Kidney (tissue), 14 donors: ENCODE measurements around the gene IDH3G. TPM values are rescaled to one million over a fixed set of nuclear protein-coding genes. Genes with fewer than 3 reads are reported as not detected.
A peak's percentile ranks its signal among the peaks of the same experiment; 100 is the strongest.

ENCODE experiments used
- DNase-seq, 5 donors: peaks; one replicate each; pipeline ENCODE4 v3.0.0-alpha.2; 2013 to 2020
- FAIRE-seq: peaks from 2 replicates; lab custom pipeline; 2012; peaks lifted over from hg19 to GRCh38; lab: Jason Lieb, UNC
- H3K27ac ChIP-seq, 2 donors: one replicate each; pipeline ENCODE4 v1.7.0; 2013; ENCODE audit warnings: low read depth in 2 of 2, low read length in 2 of 2, inconsistent platforms in 1 of 2
- H3K27me3 ChIP-seq: one replicate; pipeline ENCODE4 v1.7.1; 2013; ENCODE audit warnings: low read length, inconsistent platforms; ENCODE audit not compliant: control insufficient read depth, insufficient read depth
- H3K36me3 ChIP-seq, 3 donors: one replicate each; pipeline versions ENCODE4 v1.7.0 to v1.7.1; 2013; ENCODE audit warnings: low read length in 3 of 3, control low read depth in 1 of 3, inconsistent platforms in 1 of 3; ENCODE audit not compliant: insufficient read depth in 3 of 3, control insufficient read depth in 2 of 3
- H3K4me1 ChIP-seq, 3 donors: one replicate each; pipeline versions ENCODE4 v1.7.0 to v1.7.1; 2013; ENCODE audit warnings: low read length in 3 of 3, inconsistent platforms in 1 of 3, low read depth in 1 of 3; ENCODE audit not compliant: control insufficient read depth in 2 of 3, insufficient read depth in 2 of 3
- H3K4me3 ChIP-seq, 3 donors: one replicate each; pipeline versions ENCODE4 v1.7.0 to v1.8.1; 2013; ENCODE audit warnings: low read length in 3 of 3, control low read depth in 1 of 3, inconsistent platforms in 1 of 3
- H3K9ac ChIP-seq, 3 donors: one replicate each; pipeline versions ENCODE4 v1.7.0 to v1.7.1; 2013; ENCODE audit warnings: low read length in 3 of 3, control low read depth in 1 of 3, inconsistent platforms in 1 of 3
- H3K9me3 ChIP-seq, 3 donors: one replicate each; pipeline versions ENCODE4 v1.7.0 to v1.7.1; 2013; ENCODE audit warnings: low read length in 3 of 3, control low read depth in 1 of 3, inconsistent platforms in 1 of 3; ENCODE audit not compliant: control insufficient read depth in 2 of 3, insufficient read depth in 1 of 3
- intact Hi-C: fragments of 100-400 bp; cut with DNase I; formaldehyde crosslinking; loops from one replicate; pipeline ENCODE4 v1.11.1; 2022
- polyA plus RNA-seq: library from polyadenylated mRNA; stranded (reverse); fragments of 350-450 nt; fragmentation: Illumina TruSeq; extraction: RNeasy Lipid Tissue Mini Kit (QIAGEN cat#74804); gene quantifications from one replicate; pipeline ENCODE4 v1.2.3, GENCODE V29; 2014; ENCODE audit warnings: low read depth, low replicate concordance; ENCODE audit not compliant: insufficient read depth
- total RNA-seq: library from RNA; stranded (reverse); fragmentation: NEBNext Ultra II Directional; extraction: Animal tissue kit (Norgen Biotek cat#: 25700); gene quantifications from one replicate; pipeline ENCODE4 v1.2.1, GENCODE V29; 2021
- TF ChIP-seq, protein P1 (sequence below): IDR thresholded peaks from 3 replicates; pipeline ENCODE4 v1.5.1; 2012; ENCODE audit warnings: mild to moderate bottlenecking, moderate library complexity, borderline replicate concordance; ENCODE audit not compliant: insufficient read depth; ENCODE audit errors: extremely low read depth
- donor health status: control.
- donor health status: control.
- donor health status: control.
- donor health status: control.
- donor health status: control.
- donor health status: DM: yes; HTN: yes; CAD: no.
- donor health status: Normal renal cell carcinoma (clear cell type).

The IDH3G gene
- total and polyA plus RNA-seq, 2 donors from 2014 or later: 62.1 to 100 TPM

GRCh38 chrX:153773218-153773611 is 21.0 kb downstream of the IDH3G start:
- FAIRE-seq (no peak), DNase-seq (no peak)
- intact Hi-C loops: no loop called here
- H3K4me3 ChIP-seq: no peak overlapping the region
- H3K4me1 ChIP-seq: no peaks in the 10 kb centered on the region
- no peaks in the 10 kb centered on the region for H3K27me3 ChIP-seq
- H3K27ac ChIP-seq: no peak overlapping the region
- TF ChIP-seq, protein P1, sequence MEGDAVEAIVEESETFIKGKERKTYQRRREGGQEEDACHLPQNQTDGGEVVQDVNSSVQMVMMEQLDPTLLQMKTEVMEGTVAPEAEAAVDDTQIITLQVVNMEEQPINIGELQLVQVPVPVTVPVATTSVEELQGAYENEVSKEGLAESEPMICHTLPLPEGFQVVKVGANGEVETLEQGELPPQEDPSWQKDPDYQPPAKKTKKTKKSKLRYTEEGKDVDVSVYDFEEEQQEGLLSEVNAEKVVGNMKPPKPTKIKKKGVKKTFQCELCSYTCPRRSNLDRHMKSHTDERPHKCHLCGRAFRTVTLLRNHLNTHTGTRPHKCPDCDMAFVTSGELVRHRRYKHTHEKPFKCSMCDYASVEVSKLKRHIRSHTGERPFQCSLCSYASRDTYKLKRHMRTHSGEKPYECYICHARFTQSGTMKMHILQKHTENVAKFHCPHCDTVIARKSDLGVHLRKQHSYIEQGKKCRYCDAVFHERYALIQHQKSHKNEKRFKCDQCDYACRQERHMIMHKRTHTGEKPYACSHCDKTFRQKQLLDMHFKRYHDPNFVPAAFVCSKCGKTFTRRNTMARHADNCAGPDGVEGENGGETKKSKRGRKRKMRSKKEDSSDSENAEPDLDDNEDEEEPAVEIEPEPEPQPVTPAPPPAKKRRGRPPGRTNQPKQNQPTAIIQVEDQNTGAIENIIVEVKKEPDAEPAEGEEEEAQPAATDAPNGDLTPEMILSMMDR: no peak
- H3K9me3 ChIP-seq: no peaks in the 10 kb centered on the region
- H3K36me3 ChIP-seq: no peaks in the 10 kb centered on the region
- H3K9ac ChIP-seq: no peak overlapping the region

- intact Hi-C loops: no loop called here
- no peak overlapping the region for H3K4me3 ChIP-seq
- DNase-seq (peak in 2 of 5 donors; percentile 26 to 62), FAIRE-seq (no peak)
- TF ChIP-seq, protein P1: no peak
- no peaks in the 10 kb centered on the region for H3K4me1 ChIP-seq
- H3K9me3 ChIP-seq: no peaks in the 10 kb centered on the region
- H3K36me3 ChIP-seq: no peaks in the 10 kb centered on the region
- H3K9ac ChIP-seq: no peak overlapping the region
- no peak overlapping the region for H3K27ac ChIP-seq
- no peaks in the 10 kb centered on the region for H3K27me3 ChIP-seq
Observed at GRCh38 chrX:153772316-153773217, 21.6 kb downstream of the IDH3G start.

DNA sequence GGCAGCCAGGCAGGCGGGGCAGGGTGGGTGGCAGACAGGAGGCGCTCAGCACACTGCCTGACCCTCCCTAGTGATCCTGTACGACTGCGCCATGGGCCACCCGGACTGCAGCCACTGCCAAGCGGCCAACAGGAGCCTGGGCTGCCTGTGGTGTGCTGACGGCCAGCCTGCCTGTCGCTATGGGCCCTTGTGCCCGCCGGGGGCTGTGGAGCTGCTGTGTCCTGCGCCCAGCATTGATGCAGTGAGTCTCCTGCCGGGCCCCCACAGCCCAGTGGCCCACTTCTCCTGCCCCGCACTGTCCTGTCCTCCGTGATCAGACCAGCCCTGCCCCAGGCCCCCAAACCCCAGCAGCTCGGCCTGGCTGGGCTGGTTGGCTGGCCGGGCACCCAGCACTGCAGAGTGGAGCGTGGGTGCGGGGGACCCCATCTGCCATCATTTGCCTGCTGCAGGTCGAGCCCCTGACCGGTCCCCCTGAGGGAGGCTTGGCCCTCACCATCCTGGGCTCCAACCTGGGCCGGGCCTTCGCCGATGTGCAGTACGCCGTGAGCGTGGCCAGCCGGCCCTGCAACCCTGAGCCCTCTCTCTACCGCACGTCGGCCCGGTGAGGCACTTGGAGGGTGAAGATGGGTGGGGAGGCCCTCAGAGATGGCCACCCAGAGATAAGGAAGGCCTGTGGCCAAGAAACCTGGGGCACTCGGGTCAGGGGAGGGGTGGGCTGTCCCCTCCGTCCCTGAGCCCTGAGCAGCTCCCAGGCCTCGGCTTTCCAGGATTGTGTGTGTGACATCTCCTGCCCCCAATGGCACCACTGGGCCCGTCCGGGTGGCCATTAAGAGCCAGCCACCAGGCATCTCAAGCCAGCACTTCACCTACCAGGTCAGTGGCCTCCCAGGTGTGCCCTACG is 22.5 kb downstream of the IDH3G start:
- TF ChIP-seq, protein P1: no peak
- no peaks in the 10 kb centered on the region for H3K36me3 ChIP-seq

More for the DNA sequence above, 22.5 kb downstream of the IDH3G start:
- Histone ChIP-seq H3K4me3 (no peak overlapping the region), H3K27ac (no peak overlapping the region), H3K9ac (no peak overlapping the region), H3K27me3 (no peaks in the 10 kb centered on the region), H3K4me1 (no peaks in the 10 kb centered on the region), H3K9me3 (no peaks in the 10 kb centered on the region)
- intact Hi-C loops: no loop called here
- DNase-seq (peak in 2 of 5 donors; percentile 24 to 71), FAIRE-seq (no peak)
